AG04450 (cell line): ENCODE measurements around the gene LIMK1. TPM values are rescaled to one million over a fixed set of nuclear protein-coding genes. Genes with fewer than 3 reads are reported as not detected.
"Not testable (repeated sequence)": the region's sequence is repeated elsewhere in the genome, so short reads cannot be mapped to it uniquely, and the experiment has no call there.

ENCODE experiments used
- CTCF ChIA-PET: fragments of 300-600, 350-600 bp; formaldehyde crosslinking; extraction: SDS; loops from one replicate; lab custom pipeline; 2022; ENCODE audit warnings: antibody characterized with exemption, inconsistent platforms; lab: Charles Lee
- POLR2A ChIA-PET: fragments of 350-600 bp; formaldehyde crosslinking; extraction: SDS; loops from one replicate; lab custom pipeline; 2021; ENCODE audit warnings: antibody characterized with exemption, inconsistent platforms; lab: Yijun Ruan, JAX
- DNase-seq: peaks from one replicate; pipeline ENCODE4 v3.0.0-alpha.2; 2011; ENCODE audit warnings: low read depth, low spot score
- H3K27ac ChIP-seq: one replicate; pipeline ENCODE4 v1.5.1; 2012; ENCODE audit warnings: low read depth, low read length, control low read depth
- H3K27me3 ChIP-seq: one replicate; pipeline ENCODE4 v1.6.0; 2012; ENCODE audit warnings: low read length; ENCODE audit not compliant: control insufficient read depth, insufficient read depth
- H3K4me3 ChIP-seq: 2 replicates; pipeline ENCODE4 v1.5.1; 2011; ENCODE audit warnings: mild to moderate bottlenecking, low read depth, low read length, control low read depth
- H3K9me3 ChIP-seq: 2 replicates; pipeline ENCODE4 v1.5.1; 2012; ENCODE audit warnings: low read length; ENCODE audit not compliant: control insufficient read depth, insufficient read depth
- polyA plus RNA-seq: library from polyadenylated mRNA; depleted of rRNA; stranded (reverse); fragments of >200 nt; gene quantifications from 2 replicates; pipeline ENCODE4 v1.2.3, GENCODE V29; 2011
- TF ChIP-seq, protein P1 (sequence below): IDR thresholded peaks from 2 replicates; pipeline ENCODE4 v1.5.1; 2011; ENCODE audit warnings: low read depth, low read length, control low read depth, inconsistent platforms

Gene LIMK1
- polyA plus RNA-seq, 1 experiment = 33.0 TPM

DNA sequence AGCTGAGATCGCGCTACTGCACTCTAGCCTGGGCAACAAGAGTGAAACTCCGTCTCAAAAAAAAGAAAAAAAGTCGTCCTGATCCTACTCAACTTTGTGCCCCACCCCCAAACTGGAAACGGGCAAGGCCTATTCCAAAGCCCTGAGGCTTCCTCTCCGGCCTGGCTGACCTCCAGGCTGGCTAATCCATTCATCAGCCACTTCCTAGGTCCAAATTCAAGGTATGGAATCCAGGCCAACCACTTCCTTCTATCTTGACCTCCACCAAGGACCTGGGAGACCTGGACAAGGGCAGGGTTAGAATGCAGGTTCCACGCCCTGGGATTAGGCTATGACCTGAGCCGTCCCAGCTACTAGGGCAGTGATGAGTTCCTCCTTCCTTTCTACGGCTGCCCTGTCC, 70.1 kb downstream of the LIMK1 start:
- no peak for DNase-seq
- Histone ChIP-seq H3K27ac (no peak overlapping the region), H3K9me3 (no peaks in the 10 kb centered on the region), H3K4me3 (no peak overlapping the region), H3K27me3 (no peaks in the 10 kb centered on the region)
- TF ChIP-seq, protein P1, sequence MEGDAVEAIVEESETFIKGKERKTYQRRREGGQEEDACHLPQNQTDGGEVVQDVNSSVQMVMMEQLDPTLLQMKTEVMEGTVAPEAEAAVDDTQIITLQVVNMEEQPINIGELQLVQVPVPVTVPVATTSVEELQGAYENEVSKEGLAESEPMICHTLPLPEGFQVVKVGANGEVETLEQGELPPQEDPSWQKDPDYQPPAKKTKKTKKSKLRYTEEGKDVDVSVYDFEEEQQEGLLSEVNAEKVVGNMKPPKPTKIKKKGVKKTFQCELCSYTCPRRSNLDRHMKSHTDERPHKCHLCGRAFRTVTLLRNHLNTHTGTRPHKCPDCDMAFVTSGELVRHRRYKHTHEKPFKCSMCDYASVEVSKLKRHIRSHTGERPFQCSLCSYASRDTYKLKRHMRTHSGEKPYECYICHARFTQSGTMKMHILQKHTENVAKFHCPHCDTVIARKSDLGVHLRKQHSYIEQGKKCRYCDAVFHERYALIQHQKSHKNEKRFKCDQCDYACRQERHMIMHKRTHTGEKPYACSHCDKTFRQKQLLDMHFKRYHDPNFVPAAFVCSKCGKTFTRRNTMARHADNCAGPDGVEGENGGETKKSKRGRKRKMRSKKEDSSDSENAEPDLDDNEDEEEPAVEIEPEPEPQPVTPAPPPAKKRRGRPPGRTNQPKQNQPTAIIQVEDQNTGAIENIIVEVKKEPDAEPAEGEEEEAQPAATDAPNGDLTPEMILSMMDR = no peak
- POLR2A ChIA-PET = no interaction called here
- CTCF ChIA-PET = interaction anchor here (1.0 kb wide), 1 partner anchor 127 kb away, joined by 3 read pairs; no protein-coding TSS in a partner anchor

DNA sequence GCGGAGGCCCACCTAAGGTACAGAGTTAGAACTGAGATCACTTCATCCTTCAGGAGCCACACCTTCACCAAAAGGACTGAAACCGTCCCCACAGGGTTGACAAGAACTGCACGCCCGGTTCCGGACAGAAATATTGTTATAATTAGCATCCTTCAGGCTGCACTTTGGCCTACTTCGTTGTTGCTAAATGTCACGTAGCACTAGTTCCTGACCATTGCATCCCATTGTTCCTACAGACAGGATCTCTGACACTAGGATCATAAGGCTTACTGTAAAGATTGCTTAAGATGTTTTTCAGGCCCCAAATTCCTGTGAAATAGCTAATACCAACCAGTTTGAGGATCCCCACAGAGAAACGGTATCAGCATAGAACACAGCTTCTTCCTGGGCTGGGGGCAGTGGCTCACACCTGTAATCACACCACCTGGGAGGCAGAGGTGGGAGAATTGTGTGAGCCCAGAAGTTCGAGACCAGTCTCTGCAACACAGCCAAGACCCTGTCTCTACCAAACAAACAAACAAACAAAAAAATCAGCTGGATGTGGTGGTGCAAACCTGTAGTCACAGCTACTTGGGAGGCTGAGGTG, 72.3 kb downstream of the LIMK1 start:
- Histone ChIP-seq H3K27ac (no peak overlapping the region), H3K27me3 (no peaks in the 10 kb centered on the region), H3K4me3 (no peak overlapping the region), H3K9me3 (no peaks in the 10 kb centered on the region)
- ChIA-PET POLR2A (no interaction called here), CTCF (interaction anchor here (1.7 kb wide), 1 partner anchor 9 kb away, joined by 6 read pairs; no protein-coding TSS in a partner anchor)
- TF ChIP-seq, protein P1 = no peak
- no peak for DNase-seq

DNA sequence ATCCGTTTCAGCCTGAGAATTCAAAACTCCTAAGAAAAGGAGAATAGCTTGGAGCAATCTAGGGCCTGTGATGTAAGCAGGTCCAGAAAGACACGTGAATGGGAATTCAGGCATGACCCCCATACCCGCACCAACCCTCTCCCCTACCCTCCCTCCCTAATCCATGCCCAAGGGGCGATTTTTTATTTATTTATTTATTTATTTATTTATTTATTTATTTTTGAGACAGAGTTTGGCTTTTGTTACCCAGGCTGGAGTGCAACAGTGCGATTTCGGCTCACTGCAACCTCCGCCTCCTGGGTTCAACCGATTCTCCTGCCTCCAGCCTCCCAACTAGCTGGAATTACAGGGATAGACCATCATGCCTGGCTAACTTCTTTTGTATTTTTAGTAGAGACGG, 74.0 kb downstream of the LIMK1 start:
- Histone ChIP-seq H3K27ac (no peak overlapping the region), H3K27me3 (no peaks in the 10 kb centered on the region), H3K9me3 (no peaks in the 10 kb centered on the region), H3K4me3 (no peak overlapping the region)
- ChIA-PET CTCF (no interaction called here), POLR2A (no interaction called here)
- no peak for DNase-seq
- TF ChIP-seq, protein P1 = no peak

DNA sequence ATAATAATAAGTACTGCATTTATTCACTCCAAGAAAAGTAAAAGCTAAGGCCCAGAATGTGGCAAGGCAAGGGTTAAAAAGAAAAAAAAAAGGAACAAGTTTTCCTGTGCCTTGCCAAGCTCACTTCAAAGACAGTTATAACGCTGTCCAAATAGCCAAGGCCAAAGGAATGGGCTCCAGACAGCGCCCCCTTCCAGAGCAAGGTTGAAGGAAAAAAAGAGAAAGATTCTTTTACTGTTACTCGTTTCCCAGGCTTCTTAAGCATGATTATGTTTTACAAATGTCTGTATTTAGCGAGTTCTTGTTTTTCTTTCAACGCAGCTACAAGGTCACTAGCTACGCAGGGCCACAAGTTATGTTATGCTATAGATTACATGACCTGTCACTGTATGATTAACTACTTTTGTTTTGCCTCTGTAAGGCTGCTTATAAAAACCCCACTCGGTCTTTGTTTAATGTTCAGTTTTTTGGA, 81.4 kb downstream of the LIMK1 start:
- no peaks in the 10 kb centered on the region for H3K9me3 ChIP-seq
- no peak overlapping the region for H3K27ac ChIP-seq
- H3K27me3 ChIP-seq = no peaks in the 10 kb centered on the region
- DNase-seq = no peak
- TF ChIP-seq, protein P1 = peak; percentile 68
- CTCF ChIA-PET = interaction anchor here (0.6 to 1.5 kb wide), 14 partner anchors 9 to 241 kb away, joined by 3 to 6 read pairs (median 4); partner anchors contain the start of gene EIF4H
- H3K4me3 ChIP-seq = no peak overlapping the region
- POLR2A ChIA-PET = no interaction called here

DNA sequence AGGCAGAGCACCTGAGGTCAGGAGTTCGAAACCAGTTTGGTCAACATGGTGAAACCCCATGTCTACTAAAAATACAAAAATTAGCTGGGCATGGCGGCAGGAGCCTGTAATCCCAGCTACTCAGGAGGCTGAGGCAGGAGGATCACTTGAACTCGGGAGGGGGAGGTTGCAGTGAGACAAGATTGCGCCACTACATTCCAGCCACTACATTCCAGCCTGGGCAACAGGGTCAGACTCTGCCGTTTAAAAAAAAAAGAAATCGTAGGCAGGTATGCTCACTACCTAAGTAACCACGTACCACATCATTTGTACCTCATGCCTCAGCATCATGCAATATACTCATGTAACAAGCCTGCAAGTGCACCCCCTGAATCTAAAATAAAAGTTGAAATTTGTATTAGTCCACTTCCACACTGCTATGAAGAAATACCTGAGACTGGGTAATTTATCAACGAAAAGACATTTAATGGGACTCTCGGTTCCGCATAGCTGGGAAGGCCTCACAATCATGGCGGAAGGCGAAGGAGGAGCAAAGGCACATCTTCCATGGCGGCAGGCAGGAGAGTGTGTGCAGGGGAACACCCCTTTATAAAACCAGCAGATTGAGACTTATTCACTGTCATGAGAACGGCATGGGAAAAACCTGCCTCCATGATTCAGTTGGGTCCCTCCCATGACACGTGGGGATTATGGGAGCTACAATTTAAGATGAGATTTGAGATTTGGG, 82.4 kb downstream of the LIMK1 start:
- ChIA-PET CTCF (interaction anchor here (0.6 to 1.5 kb wide), 3 partner anchors 8 to 61 kb away, joined by 3 to 4 read pairs (median 3); partner anchors contain the start of gene EIF4H), POLR2A (no interaction called here)
- Histone ChIP-seq H3K4me3 (no peak overlapping the region), H3K27me3 (no peaks in the 10 kb centered on the region), H3K27ac (no peak overlapping the region), H3K9me3 (no peaks in the 10 kb centered on the region)
- TF ChIP-seq, protein P1 = no peak
- no peak for DNase-seq

DNA sequence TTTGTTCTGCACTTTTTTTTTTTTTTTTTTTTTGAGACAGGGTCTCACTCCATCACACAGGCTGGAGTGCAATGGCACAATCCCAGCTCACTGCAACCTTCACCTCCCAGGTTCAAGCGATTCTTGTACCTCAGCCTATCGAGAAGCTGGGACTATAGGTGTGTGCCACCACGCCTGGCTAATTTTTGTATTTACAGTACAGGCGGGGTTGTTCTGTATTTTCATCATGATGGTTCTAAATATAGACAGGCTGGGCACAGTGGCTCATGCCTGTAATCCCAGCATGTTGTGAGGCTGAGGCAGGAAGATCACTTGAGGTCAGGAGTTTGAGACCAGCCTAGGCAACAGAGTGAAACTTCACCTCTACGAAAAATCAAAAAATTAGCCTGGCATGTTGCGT, 83.7 kb downstream of the LIMK1 start:
- not testable (repeated sequence) for H3K9me3 ChIP-seq, H3K4me3 ChIP-seq, H3K27ac ChIP-seq, DNase-seq, H3K27me3 ChIP-seq
- ChIA-PET POLR2A (interaction anchor here (1.1 kb wide), 1 partner anchor 84 kb away, joined by 6 read pairs; the partner anchor contains the start of gene LIMK1), CTCF (interaction anchor here (0.6 kb wide), 1 partner anchor 140 kb away, joined by 3 read pairs; no protein-coding TSS in a partner anchor)
